ENCODE results near the gene PLCB3. TPM values are rescaled to one million over a fixed set of nuclear protein-coding genes. Genes with fewer than 3 reads are reported as not detected.

Gene PLCB3
- total RNA-seq, 2 donors from 2014 or later = 13.6 to 14.4 TPM

GRCh38 chr11:64291262-64291751 is 40.0 kb downstream of the PLCB3 start, which contains the start of gene KCNK4:
Gene KCNK4, plus strand, starts transcription at chr11:64291302. Its CDS starts 1,717 bp downstream, at chr11:64293019.
- intact Hi-C loops (cut with DNase I) = no loop called here
- no peak for ATAC-seq
- no peak for DNase-seq

- peak in 1 of 2 donors; percentile 23 for ATAC-seq
- DNase-seq = no peak
- intact Hi-C loops (cut with DNase I) = no loop called here
These were observed 40.6 kb downstream of the PLCB3 start for GRCh38 chr11:64291752-64292459.

GRCh38 chr11:64292460-64293254 is 41.3 kb downstream of the PLCB3 start:
- ATAC-seq (no peak), DNase-seq (no peak)
- intact Hi-C loops (cut with DNase I) = no loop called here

GRCh38 chr11:64294774-64295173 is 43.4 kb downstream of the PLCB3 start:
- no peak for DNase-seq
- no peak for ATAC-seq
- intact Hi-C loops (cut with DNase I) = no loop called here

- DNase-seq (no peak), ATAC-seq (no peak)
- intact Hi-C loops (cut with DNase I) = no loop called here
These were observed 44.4 kb downstream of the PLCB3 start for GRCh38 chr11:64295760-64296159.

GRCh38 chr11:64296236-64296635 is 44.9 kb downstream of the PLCB3 start:
- ATAC-seq (no peak), DNase-seq (no peak)
- intact Hi-C loops (cut with DNase I) = no loop called here

- ATAC-seq = no peak
- no peak for DNase-seq
- intact Hi-C loops (cut with DNase I) = no loop called here
These were observed 45.7 kb downstream of the PLCB3 start for GRCh38 chr11:64296830-64297698.

GRCh38 chr11:64297699-64298358 is 46.5 kb downstream of the PLCB3 start:
- ATAC-seq (no peak), DNase-seq (no peak)
- intact Hi-C loops (cut with DNase I) = no loop called here

GRCh38 chr11:64298966-64299846 is 47.9 kb downstream of the PLCB3 start:
- ATAC-seq = peak; percentile 59 to 60
- intact Hi-C loops (cut with DNase I) = no loop called here
- DNase-seq = peak; percentile 77

GRCh38 chr11:64299847-64300648 is 48.7 kb downstream of the PLCB3 start, which contains the start of gene CATSPERZ:
Gene CATSPERZ, plus strand, starts transcription at chr11:64300358. Its CDS starts 53 bp downstream, at chr11:64300411.
- intact Hi-C loops (cut with DNase I) = loop anchor here (5.0 to 10.0 kb wide), 3 partner anchors 48 to 98 kb away; partner anchors contain the start of genes FERMT3 (in 1 of the 2) and PLCB3 (in 1 of the 2)
- DNase-seq = no peak
- no peak for ATAC-seq

- no peak for ATAC-seq
- intact Hi-C loops (cut with DNase I) = loop anchor here (5.0 to 10.0 kb wide), 3 partner anchors 51 to 101 kb away; partner anchors contain the start of genes FERMT3 (in 1 of the 2) and PLCB3 (in 1 of the 2)
- DNase-seq = no peak
These were observed 52.0 kb downstream of the PLCB3 start for GRCh38 chr11:64303109-64304031.

GRCh38 chr11:64304032-64304315 is 52.6 kb downstream of the PLCB3 start:
- intact Hi-C loops (cut with DNase I) = loop anchor here (5.0 to 10.0 kb wide), 3 partner anchors 52 to 102 kb away; partner anchors contain the start of genes FERMT3 (in 1 of the 2) and PLCB3 (in 1 of the 2)
- ATAC-seq = no peak
- no peak for DNase-seq

GRCh38 chr11:64304316-64305072 is 53.2 kb downstream of the PLCB3 start:
- ATAC-seq (peak; percentile 43 to 57), DNase-seq (peak; percentile 96)
- intact Hi-C loops (cut with DNase I) = loop anchor here (5.0 to 10.0 kb wide), 3 partner anchors 52 to 102 kb away; partner anchors contain the start of genes FERMT3 (in 1 of the 2) and PLCB3 (in 1 of the 2)

- intact Hi-C loops (cut with DNase I) = loop anchor here in 1 of 2 donors (10.0 kb wide), 1 partner anchor 100 kb away; the partner anchor contains the start of gene FERMT3
- peak; percentile 100 for DNase-seq
- ATAC-seq = peak; percentile 86 to 92
These were observed 53.9 kb downstream of the PLCB3 start, which contains the start of gene ESRRA for GRCh38 chr11:64305075-64305690. Gene ESRRA, plus strand, starts transcription at chr11:64305524. Its CDS starts 1,656 bp downstream, at chr11:64307180.
